HG02884 (cell line): Measurements from ENCODE around the gene ABCB9.

Source experiments
- ATAC-seq: cut with Tn5 transposase; IDR thresholded peaks from one replicate; pipeline ENCODE4 v1.9.1; 2021; ENCODE audit warnings: mild to moderate bottlenecking, moderate library complexity; ENCODE audit not compliant: unreplicated experiment

The ABCB9 gene

GRCh38 chr12:122982963-122983788, 16.9 kb upstream of the ABCB9 start:
- no peak for ATAC-seq

DNA sequence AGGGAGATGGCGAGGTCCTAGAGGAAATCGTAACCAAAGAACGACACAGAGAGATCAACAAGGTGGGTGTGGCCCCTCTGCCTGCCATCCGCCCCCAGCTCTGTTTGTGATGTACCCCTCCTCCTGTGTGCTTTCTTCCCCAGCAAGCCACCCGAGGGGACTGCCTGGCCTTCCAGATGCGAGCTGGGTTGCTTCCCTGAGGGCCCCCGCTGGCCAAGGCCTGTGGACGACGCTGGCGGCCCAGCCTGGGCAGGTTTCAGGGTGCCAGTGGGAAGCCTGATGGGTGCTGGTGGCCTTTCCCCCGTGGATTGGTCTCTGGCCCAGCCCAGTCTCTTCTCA, 16.2 kb upstream of the ABCB9 start:
- ATAC-seq = no peak

DNA sequence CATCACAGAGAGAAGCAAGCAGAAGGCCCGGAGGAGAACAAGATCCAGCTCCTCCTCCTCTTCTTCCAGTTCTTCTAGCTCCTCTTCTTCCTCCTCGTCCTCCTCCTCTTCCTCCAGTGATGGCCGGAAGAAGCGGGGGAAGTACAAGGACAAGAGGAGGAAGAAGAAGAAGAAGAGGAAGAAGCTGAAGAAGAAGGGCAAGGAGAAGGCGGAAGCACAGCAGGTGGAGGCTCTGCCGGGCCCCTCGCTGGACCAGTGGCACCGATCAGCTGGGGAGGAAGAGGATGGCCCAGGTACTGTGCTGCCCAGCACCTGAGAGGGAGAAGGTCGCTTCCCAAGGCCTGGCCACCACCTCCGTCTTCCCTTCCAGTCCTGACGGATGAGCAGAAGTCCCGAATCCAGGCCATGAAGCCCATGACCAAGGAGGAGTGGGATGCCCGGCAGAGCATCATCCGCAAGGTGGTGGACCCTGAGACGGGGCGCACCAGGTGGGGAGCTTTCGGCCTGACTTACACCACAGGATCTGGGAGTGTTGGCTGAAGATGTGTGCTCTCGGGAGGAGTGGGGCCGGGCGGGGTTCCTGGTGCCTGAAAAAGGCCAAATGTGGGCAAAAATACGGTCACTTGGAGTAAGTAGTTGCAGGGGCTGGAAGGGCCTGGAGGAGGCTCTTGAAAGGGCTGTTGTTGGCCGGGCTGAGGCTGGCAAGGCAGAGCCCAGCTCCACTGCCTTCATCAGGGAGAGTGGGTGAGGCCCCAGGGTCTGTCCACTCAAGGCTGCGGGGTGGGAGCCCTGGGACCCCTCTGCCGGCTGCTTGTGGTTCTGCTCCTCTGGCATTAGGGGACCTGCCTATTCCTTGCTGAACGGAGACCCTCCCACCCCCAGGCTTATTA, 15.6 kb upstream of the ABCB9 start:
- ATAC-seq = no peak

DNA sequence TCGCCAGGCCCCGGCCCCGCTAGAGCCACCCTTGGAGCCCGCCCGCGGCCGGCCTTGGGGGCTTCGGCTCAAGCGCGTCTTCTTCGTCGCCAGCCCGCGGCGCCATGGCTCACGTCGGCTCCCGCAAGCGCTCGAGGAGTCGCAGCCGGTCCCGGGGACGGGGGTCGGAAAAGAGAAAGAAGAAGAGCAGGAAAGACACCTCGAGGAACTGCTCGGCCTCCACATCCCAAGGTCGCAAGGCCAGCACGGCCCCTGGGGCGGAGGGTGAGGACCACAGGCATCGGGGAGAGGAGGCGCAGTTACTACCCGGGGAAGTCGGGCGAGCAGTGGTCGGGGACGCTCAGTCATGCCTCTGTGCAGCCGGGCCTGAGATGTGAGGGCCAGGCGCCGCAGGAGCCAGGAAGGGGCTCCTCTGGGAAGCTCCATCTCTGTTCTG, 14.8 kb upstream of the ABCB9 start:
- no peak for ATAC-seq

DNA sequence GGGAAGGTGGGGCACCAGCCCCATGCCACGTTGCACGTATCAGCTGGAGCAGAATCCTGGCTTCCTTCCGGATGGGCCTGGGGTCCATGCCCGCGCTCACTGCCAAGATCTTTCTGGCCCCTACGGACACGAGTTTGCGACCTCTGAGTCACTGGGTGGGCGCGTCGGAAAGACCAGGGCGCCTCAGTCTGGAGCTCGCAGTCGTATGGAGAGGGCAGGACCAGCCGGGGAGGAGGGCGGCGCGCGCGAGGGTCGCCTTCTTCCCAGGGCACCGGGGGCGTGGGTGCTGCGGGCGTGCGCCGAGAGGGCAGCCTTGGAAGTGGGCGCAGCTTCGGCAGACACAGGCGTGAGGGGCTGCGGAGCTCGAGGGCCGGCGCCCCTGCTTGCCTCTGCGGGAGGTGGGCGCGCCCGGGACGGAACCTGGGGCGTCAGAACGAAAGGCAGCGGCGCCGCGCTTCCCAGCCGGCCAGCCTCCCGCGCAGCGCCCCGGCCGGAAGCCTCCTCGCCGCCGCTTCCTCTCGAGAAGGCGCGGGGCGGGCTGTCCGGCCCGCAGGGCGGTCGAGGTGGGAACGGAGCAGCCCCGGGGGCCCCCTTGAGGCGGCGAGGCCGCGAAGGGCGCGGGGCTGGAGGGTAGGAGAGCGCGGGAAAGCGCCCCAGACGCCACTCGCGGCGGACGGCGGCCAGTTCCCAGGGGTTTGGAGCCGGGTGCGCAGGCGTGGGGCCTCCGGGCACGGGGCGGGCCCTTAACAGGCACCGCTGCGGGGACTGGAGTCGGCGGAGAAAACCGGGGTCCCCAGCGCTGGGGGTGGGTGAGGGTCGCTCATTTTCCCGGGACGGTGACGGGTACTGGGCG, 14.1 kb upstream of the ABCB9 start, which contains the start of gene ARL6IP4:
TSS of gene ARL6IP4 (plus strand) at position 499 of the 853 bp plus-strand sequence. CDS start 459 bp downstream, outside the sequence.
- ATAC-seq = peak; percentile 57

DNA sequence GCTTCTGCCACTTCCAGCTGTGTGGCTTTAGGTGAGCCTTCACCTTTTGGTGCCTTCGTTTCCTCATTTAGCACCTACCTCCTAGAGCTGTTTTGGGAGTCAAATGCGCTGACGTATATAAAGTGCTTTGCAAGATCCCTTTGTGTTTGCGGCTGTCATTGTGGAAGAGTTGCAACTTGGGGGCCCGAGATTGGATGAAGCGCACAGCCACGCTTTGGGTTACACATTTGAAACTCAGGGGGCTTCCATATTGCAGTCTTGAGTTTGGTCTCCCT, 13.6 kb upstream of the ABCB9 start:
- no peak for ATAC-seq

GRCh38 chr12:122979001-122979907, 13.0 kb upstream of the ABCB9 start:
- ATAC-seq = no peak

DNA sequence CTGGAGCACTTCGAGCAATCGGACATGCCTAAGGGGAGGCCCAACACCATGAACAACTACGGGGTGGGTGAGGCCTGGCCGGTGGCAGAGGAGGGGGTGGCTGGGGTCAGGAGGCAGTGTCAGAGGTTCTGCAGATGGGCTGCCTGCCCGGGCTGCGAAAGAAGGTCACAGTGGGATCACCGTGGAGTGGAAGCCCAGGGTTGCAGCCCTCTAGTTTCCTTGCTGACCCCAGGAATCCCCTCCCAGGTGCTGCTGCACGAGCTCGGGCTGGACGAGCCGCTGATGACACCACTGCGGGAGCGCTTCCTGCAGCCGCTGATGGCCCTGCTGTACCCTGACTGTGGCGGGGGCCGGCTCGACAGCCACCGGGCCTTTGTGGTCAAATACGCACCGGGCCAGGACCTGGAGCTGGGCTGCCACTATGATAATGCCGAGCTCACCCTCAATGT, 12.3 kb upstream of the ABCB9 start:
- ATAC-seq = no peak

DNA sequence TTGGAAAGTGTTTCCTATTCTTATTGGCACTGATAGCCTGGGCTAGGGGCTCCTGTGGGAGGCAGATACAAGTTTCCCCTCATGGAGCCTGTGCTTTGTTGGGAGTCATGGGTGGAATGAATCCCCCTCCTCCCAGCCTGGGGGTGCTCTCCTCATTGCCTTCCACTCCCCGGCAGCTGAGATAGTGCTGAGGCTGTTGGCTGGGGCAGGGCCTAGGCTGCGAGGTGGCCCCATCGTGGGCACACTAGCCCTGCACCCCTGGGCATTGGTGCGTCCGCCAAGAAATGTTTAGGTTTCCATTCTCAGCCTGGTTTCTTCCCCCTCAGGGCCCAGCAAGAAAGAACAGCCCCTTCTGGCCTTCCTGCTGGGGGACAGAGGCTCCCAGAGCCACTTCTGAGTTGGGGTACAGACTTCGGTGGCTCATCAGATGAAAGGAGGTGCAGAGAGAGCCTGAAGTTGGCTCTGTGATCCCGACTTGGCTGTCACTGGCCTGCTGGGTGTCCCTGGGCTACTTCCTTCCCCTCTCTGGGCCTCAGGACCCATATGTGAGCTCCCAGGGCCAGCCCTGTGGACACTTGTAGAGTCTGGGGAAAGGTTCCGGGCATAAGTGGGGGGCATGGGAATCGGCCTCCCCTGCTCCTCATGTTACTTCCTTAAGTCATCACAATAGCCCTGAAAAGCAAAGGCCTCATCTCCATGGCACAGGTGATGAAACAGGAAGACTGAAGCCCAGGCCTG, 11.6 kb upstream of the ABCB9 start:
- no peak for ATAC-seq

DNA sequence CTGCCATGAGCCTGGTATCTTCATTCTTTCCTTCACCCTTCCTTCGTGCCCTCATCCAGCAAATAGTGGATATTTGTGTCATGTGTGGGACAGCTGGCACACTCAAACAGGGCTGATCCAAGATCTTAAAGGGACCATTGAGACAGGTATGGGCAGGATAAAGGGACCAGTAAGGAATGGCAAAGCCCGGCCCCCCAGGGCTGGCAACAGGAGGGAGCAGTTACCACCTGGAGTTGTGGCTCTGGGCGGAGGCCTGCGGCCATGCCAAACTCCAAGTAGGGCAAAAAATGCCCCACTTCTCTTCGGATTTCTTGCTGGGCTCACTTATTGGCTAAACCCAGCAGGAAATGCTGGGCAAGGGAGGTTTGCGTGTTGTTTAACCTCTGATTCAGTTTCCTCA, 10.9 kb upstream of the ABCB9 start:
- ATAC-seq = no peak

DNA sequence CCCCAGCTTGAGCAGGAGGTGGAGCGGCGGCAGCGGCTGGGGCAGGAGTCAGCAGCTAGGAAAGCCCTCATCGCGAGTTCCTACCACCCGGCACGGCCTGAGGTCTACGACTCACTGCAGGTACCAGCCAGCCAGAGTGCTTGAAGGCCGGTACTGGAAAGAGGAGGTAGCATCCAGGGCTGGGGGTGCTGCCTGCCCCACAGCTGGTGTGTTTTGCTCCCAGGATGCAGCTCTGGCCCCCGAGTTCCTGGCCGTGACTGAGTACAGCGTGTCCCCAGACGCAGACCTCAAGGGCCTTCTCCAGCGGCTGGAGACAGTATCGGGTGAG, 10.3 kb upstream of the ABCB9 start:
- ATAC-seq = no peak

DNA sequence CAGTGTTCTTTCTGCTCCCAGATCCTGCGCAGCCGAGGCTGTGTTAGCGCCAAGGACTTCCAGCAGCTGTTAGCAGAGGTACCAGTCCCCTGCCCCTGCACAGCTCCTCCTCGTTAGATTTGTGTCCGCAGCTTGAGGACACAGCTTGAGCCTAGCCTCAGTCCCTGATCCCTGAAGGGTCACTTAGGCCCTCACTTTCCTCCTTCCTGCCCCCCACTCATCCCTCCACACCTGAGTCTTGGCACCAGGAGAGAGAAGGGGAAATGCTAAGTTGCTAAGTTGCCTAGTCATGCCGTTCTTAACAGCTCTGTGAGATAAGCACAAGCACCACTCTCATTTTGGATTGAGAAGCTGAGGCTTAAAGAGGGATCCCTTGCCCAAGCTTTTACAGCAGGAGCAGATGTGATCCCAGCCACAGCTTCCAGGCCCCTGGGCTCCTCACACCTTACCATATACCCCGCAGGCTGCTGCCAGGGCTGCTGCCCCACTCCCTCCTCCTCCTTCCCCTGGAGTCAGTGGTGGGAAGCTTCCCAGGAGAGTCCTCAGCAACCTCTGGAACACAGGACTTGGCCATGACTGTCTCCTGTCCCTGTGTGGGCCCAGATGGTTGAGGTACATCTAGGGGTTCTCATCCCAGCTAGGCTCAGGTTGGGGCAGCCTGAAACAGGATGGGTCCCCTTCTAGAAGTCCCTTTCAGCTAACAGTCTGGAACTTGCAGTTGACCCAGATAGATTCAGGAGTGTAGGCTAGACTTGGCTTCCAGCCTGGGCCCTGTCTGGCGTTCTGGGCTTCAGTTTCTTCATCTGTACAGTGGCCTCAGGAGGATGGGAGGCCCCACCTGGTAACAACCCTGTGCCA, 9.8 kb upstream of the ABCB9 start:
- no peak for ATAC-seq

- ATAC-seq = peak; percentile 79
These were observed 8.9 kb upstream of the ABCB9 start, which contains the start of gene OGFOD2 for GRCh38 chr12:122974892-122975789. Gene OGFOD2, plus strand, starts transcription at chr12:122975244. Its CDS starts 8 bp downstream, at chr12:122975252.

DNA sequence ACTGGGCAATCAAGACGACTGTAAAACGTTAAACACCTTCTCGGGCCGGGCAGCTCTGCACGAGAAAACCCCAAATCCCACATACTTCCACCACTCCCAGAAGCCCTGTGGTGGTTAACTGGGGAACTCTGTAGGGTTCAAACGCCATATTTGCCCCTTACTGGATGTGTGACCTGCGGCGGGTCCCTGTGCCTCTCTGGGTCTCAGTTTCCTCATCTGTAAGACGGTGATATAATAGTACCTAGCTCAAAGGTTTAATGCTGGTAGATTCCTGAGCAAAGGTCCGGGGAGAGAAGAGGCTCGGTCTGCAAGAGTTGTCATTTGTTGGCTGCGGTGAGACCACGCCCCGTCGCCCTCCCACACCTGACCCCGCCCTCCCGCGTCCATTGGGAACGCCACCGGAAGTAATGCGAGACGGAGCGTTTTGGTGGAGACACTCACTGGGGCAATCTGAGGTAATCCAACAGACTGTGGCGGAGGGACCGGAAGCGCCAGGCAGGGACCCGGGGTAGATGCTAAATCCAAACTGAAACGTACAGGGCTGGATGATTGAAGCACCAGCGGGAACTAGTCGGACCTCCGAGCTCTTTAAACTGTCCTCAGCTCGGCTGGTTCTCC, 8.1 kb upstream of the ABCB9 start:
- peak; percentile 62 for ATAC-seq

DNA sequence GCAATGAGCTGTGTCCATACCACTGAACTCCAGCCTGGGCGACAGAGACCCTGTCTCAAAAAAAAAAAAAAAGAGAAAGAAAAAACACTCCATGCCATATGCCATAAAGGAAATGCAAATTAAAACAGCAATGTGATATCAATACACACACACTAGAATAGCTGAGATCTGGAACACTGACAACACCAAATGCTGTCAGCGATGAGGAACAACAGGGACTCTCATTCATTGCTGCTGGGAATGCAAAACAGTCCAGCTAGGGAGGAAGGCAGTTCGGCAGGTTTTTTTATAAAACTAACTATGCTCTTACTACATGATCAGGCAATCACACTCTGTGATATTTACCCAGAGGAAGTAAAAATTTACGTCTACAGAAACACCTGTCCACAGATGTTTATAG, 3.4 kb upstream of the ABCB9 start:
- no peak for ATAC-seq

GRCh38 chr12:122968104-122968503, 1.8 kb upstream of the ABCB9 start:
- no peak for ATAC-seq
